ENCODE measurements around the gene DCP1A.

- TF ChIP-seq CTCF (IDR thresholded peaks at IDR 0.05; ENCODE audit: low read depth, low read length) (no peak), POLR2A (IDR thresholded peaks at IDR 0.05; ENCODE audit: extremely low read depth, insufficient read length) (no peak), MYC (IDR thresholded peaks at IDR 0.05; ENCODE audit: low read depth, low read length) (no peak), MAX (IDR thresholded peaks at IDR 0.05; ENCODE audit: low read depth, low read length) (no peak)
These were observed 53.5 kb downstream of the DCP1A start for GRCh38 chr3:53293867-53294266.
